Keratinocyte (primary cell): ENCODE measurements around the gene GPX8. TPM values are rescaled to one million over a fixed set of nuclear protein-coding genes. Genes with fewer than 3 reads are reported as not detected.

Experiments used
- DNase-seq: peaks from one replicate; pipeline ENCODE4 v3.0.0-alpha.2; 2011; ENCODE audit warnings: low read depth, missing footprints, low spot score
- FAIRE-seq: peaks from 2 replicates; lab custom pipeline; 2011; peaks lifted over from hg19 to GRCh38; lab: Jason Lieb, UNC
- H2AFZ ChIP-seq: 2 replicates; pipeline ENCODE4 v1.6.0; 2012; ENCODE audit warnings: low read length, control low read depth, inconsistent platforms; ENCODE audit not compliant: control insufficient read depth
- H3K27ac ChIP-seq: 2 replicates; pipeline ENCODE4 v1.5.1; 2011; ENCODE audit warnings: low read length; ENCODE audit not compliant: control insufficient read depth, insufficient read depth
- H3K27me3 ChIP-seq: 3 replicates; pipeline ENCODE4 v1.6.0; 2011; ENCODE audit warnings: low read length; ENCODE audit not compliant: control insufficient read depth, insufficient read depth; ENCODE audit errors: extremely low read depth
- H3K36me3 ChIP-seq, 2 experiments: 2 replicates in 1 of 2; 3 replicates in 1 of 2; pipeline ENCODE4 v1.5.1; 2011; ENCODE audit warnings: low read length in 2 of 2, mild to moderate bottlenecking in 1 of 2; ENCODE audit not compliant: control insufficient read depth in 2 of 2, insufficient read depth in 2 of 2; ENCODE audit errors: extremely low read depth in 1 of 2
- H3K4me1 ChIP-seq: 3 replicates; pipeline ENCODE4 v1.5.1; 2011; ENCODE audit warnings: low read length; ENCODE audit not compliant: control insufficient read depth, insufficient read depth; ENCODE audit errors: extremely low read depth
- H3K4me2 ChIP-seq: 3 replicates; pipeline ENCODE4 v1.6.0; 2011; ENCODE audit warnings: low read depth, low read length; ENCODE audit not compliant: control insufficient read depth, insufficient read depth; ENCODE audit errors: extremely low read depth
- H3K4me3 ChIP-seq, 3 experiments: fragments of 200-600 bp in 1 of 3; sonication (generic) in 1 of 3; 2 replicates in 2 of 3; 3 replicates in 1 of 3; pipeline ENCODE4 v1.5.1; 2011 to 2016; ENCODE audit warnings: low read length in 3 of 3, mild to moderate bottlenecking in 3 of 3, control low read depth in 2 of 3, inconsistent platforms in 1 of 3, low read depth in 1 of 3, mixed read lengths in 1 of 3, mixed run types in 1 of 3, moderate library complexity in 1 of 3; ENCODE audit not compliant: control insufficient read depth in 2 of 3, insufficient read depth in 2 of 3; ENCODE audit errors: extremely low read depth in 1 of 3
- H3K79me2 ChIP-seq: 2 replicates; pipeline ENCODE4 v1.6.0; 2012; ENCODE audit warnings: low read length; ENCODE audit not compliant: control insufficient read depth, insufficient read depth
- H3K9ac ChIP-seq: 3 replicates; pipeline ENCODE4 v1.6.0; 2011; ENCODE audit warnings: low read length; ENCODE audit not compliant: control insufficient read depth, insufficient read depth; ENCODE audit errors: extremely low read depth
- H3K9me1 ChIP-seq: 3 replicates; pipeline ENCODE4 v1.6.0; 2011; ENCODE audit warnings: low read length; ENCODE audit not compliant: control insufficient read depth, insufficient read depth; ENCODE audit errors: extremely low read depth
- H3K9me3 ChIP-seq: 2 replicates; pipeline ENCODE4 v1.5.1; 2012; ENCODE audit warnings: low read depth, low read length; ENCODE audit not compliant: control insufficient read depth
- H4K20me1 ChIP-seq: 3 replicates; pipeline ENCODE4 v1.6.0; 2011; ENCODE audit warnings: low read length; ENCODE audit not compliant: control insufficient read depth, insufficient read depth; ENCODE audit errors: extremely low read depth
- EZH2 ChIP-seq: IDR thresholded peaks from one replicate; pipeline ENCODE4 v1.6.1; 2012; ENCODE audit warnings: inconsistent platforms, mild to moderate bottlenecking, low read length, moderate library complexity
- dilution Hi-C: fragments of 300-500 bp; cut with MboI; formaldehyde crosslinking; loops from one replicate; pipeline ENCODE4 v1.7.0; 2020; ENCODE audit warnings: low sequenced_read_pairs; ENCODE audit not compliant: extremely low pct_ligation_motif_present
- polyA plus RNA-seq, 5 experiments: library from polyadenylated mRNA; depleted of rRNA in 3 of 5; stranded (reverse) in 3 of 5; stranded (forward) in 1 of 5; unstranded in 1 of 5; fragments of >200 nt; gene quantifications; 1 replicate in 1 of 5; 2 replicates in 3 of 5; 3 replicates in 1 of 5; pipeline versions ENCODE4 v1.2.1 to v1.2.3, GENCODE V29; 2011 to 2012; ENCODE audit warnings: missing spikeins in 2 of 5, low read depth in 1 of 5, low replicate concordance in 1 of 5
- TF ChIP-seq, protein P1 (sequence below), 3 experiments: IDR thresholded peaks in 1 of 3; conservative IDR thresholded peaks in 1 of 3; optimal IDR thresholded peaks in 1 of 3; 2 replicates in 2 of 3; 3 replicates in 1 of 3; pipeline versions ENCODE3 to v1.5.1; 2011; ENCODE audit warnings: low read length in 3 of 3, mild to moderate bottlenecking in 3 of 3, moderate library complexity in 2 of 3, control low read depth in 1 of 3, inconsistent platforms in 1 of 3; ENCODE audit not compliant: insufficient read depth in 2 of 3; ENCODE audit errors: extremely low read depth in 1 of 3

The GPX8 gene
- polyA plus RNA-seq, 1 donor (not counting 4 experiments of a cell fraction or from before 2014, with no cell fraction given) = 40.1 TPM

DNA sequence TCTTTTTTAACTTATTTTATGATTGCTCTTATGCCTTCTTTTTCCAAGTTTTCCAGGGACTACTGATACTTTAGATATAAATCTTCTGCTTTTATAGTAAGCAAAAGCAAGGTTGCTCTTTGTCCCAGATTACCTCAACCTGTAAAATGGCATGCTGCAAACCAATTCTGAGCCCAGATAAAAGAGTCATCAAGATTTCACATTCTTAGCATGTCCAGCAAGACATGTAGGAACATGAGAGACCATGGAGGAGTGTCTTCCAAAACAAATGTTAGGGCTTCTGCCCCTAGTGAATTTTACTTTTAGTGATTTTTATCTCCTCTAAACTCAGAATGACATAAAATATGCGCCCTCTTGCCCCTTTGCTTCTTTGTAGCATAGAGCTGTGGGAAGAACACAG, 20.0 kb downstream of the GPX8 start:
- no peaks in the 10 kb centered on the region for H3K36me3 ChIP-seq
- no peak for DNase-seq
- no peak overlapping the region for H3K27ac ChIP-seq
- peak overlapping the region; percentile 8 for H3K4me2 ChIP-seq
- no peak overlapping the region for H2AFZ ChIP-seq
- H3K9me3 ChIP-seq = no peaks in the 10 kb centered on the region
- no peak overlapping the region for H3K9ac ChIP-seq
- peaks cover 18% of the 10 kb centered on the region for H3K27me3 ChIP-seq
- dilution Hi-C loops = no loop called here
- peaks cover 20% of the 10 kb centered on the region for H3K4me1 ChIP-seq
- no peaks in the 10 kb centered on the region for H3K9me1 ChIP-seq
- H4K20me1 ChIP-seq = no peaks in the 10 kb centered on the region
- FAIRE-seq = no peak
- H3K79me2 ChIP-seq = no peaks in the 10 kb centered on the region
- H3K4me3 ChIP-seq = no peak overlapping the region
- TF ChIP-seq EZH2 = no peak
- TF ChIP-seq, protein P1, sequence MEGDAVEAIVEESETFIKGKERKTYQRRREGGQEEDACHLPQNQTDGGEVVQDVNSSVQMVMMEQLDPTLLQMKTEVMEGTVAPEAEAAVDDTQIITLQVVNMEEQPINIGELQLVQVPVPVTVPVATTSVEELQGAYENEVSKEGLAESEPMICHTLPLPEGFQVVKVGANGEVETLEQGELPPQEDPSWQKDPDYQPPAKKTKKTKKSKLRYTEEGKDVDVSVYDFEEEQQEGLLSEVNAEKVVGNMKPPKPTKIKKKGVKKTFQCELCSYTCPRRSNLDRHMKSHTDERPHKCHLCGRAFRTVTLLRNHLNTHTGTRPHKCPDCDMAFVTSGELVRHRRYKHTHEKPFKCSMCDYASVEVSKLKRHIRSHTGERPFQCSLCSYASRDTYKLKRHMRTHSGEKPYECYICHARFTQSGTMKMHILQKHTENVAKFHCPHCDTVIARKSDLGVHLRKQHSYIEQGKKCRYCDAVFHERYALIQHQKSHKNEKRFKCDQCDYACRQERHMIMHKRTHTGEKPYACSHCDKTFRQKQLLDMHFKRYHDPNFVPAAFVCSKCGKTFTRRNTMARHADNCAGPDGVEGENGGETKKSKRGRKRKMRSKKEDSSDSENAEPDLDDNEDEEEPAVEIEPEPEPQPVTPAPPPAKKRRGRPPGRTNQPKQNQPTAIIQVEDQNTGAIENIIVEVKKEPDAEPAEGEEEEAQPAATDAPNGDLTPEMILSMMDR (optimal IDR thresholded peaks at IDR 0.05 in 1 of 3, IDR thresholded peaks at IDR 0.05 in 1 of 3, conservative IDR thresholded peaks at IDR 0.05 in 1 of 3; ENCODE audit: extremely low read depth in 1 of 3, insufficient read depth in 2 of 3, low read length in 3 of 3) = no peak

DNA sequence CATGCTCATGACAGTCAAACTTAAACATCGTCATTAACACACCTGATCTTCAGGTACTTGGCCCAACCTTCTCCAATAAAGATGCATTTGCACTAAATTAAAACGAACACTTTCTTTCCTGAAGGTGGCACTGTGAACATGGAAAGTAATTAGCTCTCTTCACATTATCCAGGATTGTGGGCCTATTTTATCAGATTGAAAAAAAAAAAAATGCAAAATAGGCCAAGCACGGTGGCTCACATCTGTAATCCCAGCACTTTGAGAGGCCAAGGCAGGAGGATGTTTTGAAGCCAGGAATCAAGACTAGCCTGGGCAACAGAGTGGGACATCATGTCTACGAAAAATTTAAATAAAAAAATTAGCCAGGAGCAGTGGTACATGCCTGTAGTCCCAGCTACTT, 27.4 kb downstream of the GPX8 start:
- Histone ChIP-seq H3K79me2 (no peaks in the 10 kb centered on the region), H3K36me3 (no peaks in the 10 kb centered on the region), H3K9ac (no peak overlapping the region), H3K9me3 (no peaks in the 10 kb centered on the region), H2AFZ (no peak overlapping the region), H3K4me2 (no peak overlapping the region), H3K4me3 (no peak overlapping the region), H3K27me3 (peaks cover 4% of the 10 kb centered on the region), H3K4me1 (no peaks in the 10 kb centered on the region), H3K9me1 (no peaks in the 10 kb centered on the region), H3K27ac (no peak overlapping the region), H4K20me1 (no peaks in the 10 kb centered on the region)
- dilution Hi-C loops = no loop called here
- TF ChIP-seq, protein P1 (optimal IDR thresholded peaks at IDR 0.05 in 1 of 3, IDR thresholded peaks at IDR 0.05 in 1 of 3, conservative IDR thresholded peaks at IDR 0.05 in 1 of 3; ENCODE audit: extremely low read depth in 1 of 3, insufficient read depth in 2 of 3, low read length in 3 of 3) = peak in 2 of 3 experiments; percentile 39 to 51
- no peak for TF ChIP-seq EZH2
- FAIRE-seq = peak; percentile 13
- no peak for DNase-seq
